ENCODE measurements around the gene NUP50. TPM values are rescaled to one million over a fixed set of nuclear protein-coding genes. Genes with fewer than 3 reads are reported as not detected.
"Not testable (repeated sequence)": the region's sequence is repeated elsewhere in the genome, so short reads cannot be mapped to it uniquely, and the experiment has no call there.

NUP50 gene
- polyA plus RNA-seq, 12 donors: 16.9 to 55.7 (median 24.9) TPM; not detected in 1

DNA sequence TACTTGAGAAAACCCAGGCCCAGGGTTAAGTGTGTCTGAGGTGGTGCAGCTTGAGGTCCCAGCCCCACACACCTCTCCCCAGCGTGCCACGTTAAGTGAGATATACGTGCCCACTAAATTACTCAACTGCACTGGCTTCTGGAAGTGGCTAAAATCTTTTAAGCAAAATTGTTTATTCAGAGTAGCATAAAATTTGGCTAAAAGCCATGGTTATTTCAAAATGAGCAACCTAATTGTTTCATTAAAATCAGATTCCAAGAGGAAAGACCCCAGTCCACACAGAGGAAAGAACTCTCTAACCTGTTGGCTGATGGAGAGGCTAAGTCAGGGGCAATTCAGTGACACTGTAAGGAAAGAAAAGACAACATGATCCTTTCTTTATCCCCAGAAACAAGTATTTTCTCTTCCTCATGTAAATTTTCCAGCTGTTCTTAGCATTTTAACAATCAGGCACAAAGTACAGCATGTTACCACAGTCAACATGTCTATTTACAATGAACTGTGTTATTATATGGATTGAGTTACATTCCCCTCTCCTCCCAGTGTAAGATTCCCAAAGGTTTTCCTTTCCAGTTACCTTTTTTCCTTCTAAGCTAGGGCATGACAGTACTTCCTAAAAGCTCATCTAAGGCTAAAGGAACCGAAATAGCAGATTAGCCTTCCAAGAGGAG, 26.6 kb downstream of the NUP50 start:
- no peak for DNase-seq

- DNase-seq: not testable (repeated sequence)
These were observed 28.0 kb downstream of the NUP50 start for GRCh38 chr22:45191746-45192145.

GRCh38 chr22:45192701-45193187, 29.0 kb downstream of the NUP50 start:
- no peak for DNase-seq

DNA sequence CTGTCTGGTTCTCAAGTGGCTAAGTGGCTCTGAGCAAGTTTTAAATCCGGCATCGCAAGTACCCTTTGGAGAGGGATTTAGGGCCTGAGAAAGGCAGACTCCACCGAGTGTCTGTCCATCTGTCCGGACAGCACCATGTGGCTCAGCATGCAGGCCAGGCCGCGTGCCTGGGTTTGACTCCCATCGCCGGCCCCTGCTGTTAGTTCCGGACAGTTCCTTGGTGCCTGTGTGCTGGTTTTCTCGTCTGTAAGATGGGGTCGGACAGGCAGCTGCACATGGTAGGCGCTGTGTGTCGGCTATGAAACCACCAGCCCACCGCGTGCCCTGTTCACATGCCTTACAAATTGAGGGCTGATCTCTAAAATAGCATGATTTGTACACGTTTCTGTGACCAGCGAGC, 31.0 kb downstream of the NUP50 start:
- no peak for DNase-seq

DNA sequence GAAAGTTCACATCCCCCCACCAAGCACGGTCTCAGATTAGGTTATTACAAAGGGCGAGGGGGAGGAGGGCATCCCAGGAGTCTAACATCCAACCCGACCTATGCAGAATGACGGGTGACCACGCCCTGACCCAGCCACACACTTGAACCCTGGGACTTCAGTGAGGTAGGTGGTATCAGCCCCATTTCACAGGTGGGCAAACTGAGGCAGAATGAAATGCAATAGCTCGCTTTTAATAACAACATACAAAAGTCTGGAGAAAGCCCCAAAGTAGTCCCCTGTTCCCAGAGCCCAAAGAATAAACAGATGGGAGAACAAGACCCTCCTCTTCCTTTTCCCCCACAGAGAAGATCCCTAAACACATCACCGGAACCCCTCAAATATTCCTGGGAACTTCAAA, 31.9 kb downstream of the NUP50 start:
- DNase-seq: no peak

DNA sequence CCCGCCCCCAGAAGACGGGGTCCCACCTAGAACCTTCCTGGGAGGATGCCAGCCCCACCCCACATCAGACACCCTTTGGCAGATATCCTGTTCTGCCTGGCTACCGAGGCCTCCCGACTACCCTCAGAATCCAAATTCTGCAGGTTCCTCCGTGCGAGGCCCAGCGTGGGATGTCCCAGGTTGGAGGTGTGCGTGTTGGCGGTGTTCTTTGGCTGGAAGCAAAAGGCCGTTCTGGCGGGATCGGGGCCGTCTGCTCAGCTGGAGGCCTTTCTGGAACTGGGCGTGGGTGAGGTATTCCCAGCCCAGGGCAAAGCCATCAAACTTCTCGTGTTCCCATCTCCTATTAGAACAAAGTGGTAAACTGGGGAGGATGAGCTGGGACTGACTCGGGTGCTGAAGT, 32.6 kb downstream of the NUP50 start:
- no peak for DNase-seq

DNA sequence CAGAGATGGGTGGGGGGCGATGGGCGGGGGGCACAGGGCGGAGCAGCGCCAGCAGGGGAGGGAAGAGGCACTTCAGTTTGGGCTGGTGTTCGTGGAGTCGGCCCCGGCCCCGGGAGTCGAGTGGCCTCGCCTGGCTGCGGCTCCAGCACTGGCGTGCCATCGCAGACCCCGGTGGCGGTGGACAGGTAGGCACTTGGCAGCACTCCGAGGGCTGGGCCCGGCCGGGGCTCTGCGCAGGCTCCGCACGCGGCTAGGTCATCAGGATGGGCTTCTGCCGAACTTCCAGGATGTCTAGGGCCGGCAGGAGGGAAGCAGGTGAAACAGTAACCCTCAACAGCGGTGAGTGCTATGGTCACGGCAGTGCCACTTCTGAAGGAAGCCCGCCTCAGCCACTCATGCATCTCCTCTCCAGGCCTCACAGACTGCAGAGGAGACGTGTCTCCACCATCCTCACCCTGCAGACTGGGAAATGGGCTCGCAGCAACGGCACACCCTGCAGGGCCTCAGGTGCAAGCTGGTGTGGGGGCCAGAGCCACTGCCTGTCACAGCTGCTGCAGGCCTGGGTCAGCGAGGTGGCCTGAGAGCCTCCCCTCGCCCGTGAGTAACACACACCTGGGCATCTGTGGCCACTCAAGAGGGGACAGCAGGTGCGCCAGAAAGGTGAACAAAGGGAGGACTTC, 33.3 kb downstream of the NUP50 start:
- DNase-seq: no peak

- no peak for DNase-seq
These were observed 34.1 kb downstream of the NUP50 start for GRCh38 chr22:45197606-45198462.

- DNase-seq: no peak
These were observed 34.7 kb downstream of the NUP50 start for GRCh38 chr22:45198463-45198795.

DNA sequence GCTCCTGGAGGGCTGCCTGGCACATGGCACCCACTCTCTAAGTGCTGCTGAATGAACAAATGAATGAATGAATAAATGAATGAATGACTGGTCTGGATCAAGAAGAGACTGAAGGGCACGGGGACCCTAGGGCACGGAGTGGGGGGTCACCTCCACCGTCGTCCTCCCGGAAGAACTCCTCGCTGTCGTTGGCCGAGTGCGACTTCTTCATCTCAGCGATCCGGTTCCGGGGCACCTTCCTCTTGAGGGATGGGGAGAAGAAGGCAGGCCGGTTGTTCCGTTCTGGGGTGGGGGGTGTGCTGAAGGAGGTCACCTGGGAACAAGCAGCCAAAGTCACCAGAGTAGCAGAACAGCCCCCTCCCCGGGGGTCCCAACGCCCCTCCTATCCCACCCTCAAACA, 36.0 kb downstream of the NUP50 start:
- DNase-seq: no peak

- DNase-seq: no peak
These were observed 36.5 kb downstream of the NUP50 start for GRCh38 chr22:45200230-45200629.

DNA sequence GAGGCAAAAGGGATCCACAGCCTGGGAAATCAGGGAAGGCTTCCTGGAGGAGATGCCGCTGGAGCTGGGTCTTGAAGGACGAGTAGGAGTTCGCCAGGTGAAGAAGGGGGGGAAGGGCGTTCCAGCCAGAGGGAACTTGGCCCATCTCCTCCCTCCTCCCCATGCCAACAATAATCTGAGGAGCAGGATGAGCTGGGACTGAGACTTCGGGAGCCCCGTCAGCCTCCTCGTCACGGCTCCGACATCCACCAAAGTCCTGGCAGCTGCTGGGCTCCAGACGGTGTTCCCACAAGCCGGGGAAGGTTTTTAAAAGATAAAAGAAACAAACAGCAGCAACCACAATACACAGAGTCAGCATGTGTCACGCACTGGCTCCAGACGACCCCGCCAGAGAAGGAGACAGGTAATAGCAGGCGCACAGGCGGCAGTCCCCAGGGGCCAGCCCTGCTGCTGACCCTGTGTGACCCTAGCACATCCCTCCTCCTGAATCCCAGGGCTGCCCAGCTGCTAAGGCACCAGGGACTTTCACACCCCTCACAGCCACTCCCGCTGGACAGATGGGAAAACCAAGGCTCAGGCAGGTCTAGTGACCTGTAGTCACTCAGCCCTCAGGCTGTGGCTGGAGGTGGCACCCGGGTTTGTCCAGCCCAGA, 37.3 kb downstream of the NUP50 start:
- DNase-seq: no peak

DNA sequence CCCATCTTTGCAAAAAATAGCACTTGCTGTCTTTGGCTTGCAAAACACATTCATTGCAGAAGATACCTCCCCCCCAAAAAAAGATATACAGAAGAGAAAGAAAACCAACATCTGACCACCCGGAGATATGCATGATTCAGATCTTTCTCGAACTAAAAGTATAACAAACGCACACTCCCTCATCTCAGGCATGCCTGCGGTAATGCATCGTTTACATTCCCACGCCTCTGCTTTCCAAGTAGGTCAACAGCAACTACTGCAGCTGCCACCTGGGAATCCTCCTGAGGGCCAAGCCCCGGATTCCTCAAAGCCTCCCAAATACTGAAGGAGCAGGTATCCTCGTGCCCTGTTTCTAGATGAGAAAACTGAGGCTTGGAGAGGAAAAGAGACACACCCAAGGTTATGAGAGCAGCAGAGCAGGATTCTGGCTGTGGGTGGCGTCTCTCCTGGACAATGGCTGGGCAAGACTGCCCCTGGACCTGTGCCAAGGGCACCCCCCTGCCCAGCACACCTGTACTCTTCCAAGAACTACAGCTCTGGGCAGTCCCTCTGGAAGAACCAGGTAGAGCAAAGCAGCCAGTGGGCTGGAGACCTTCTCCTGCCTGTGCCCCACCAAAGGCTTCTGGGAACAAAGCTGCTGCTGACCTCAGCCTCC, 38.1 kb downstream of the NUP50 start:
- DNase-seq: no peak

DNA sequence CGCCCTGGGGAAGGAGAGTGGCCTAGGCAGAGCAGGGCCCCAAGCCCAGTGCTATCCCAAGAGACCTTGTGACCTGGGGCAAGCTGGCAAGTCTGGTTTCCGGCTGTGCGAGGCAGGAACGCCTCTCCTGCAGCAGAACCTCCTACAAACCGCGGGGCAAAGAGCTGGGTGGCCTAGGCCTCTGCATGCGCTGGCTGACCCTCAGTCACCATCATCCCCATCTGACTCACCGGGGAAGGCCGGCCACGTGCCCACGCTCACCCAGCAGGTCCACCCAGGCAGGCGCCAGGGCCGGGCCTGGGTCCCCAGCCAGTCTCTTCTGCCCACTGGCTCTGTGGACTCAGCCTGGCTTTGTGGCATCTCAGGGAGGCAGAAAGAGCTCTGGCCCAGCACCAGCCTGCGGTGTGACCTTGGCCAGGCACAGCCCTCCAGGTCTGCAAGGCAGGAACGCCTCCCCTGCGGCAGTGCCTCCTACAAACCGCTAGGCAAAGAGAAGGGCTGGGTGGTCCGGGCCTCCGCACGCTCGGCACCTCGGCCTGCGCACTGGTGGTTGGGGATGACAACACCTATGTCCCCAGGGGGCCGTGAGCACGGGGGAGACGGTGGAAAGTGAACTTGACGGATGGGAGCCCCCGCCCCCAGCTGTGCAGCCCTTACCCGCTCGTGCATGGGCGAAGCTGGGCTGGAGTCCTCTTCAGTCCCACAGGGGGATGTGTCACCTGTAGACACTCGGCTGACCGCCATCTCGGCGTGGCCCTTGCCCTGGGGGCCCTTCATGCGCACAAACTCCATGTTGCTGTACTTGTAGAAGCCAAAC, 38.8 kb downstream of the NUP50 start:
- no peak for DNase-seq

- DNase-seq: no peak
These were observed 39.6 kb downstream of the NUP50 start for GRCh38 chr22:45203150-45203951.

DNA sequence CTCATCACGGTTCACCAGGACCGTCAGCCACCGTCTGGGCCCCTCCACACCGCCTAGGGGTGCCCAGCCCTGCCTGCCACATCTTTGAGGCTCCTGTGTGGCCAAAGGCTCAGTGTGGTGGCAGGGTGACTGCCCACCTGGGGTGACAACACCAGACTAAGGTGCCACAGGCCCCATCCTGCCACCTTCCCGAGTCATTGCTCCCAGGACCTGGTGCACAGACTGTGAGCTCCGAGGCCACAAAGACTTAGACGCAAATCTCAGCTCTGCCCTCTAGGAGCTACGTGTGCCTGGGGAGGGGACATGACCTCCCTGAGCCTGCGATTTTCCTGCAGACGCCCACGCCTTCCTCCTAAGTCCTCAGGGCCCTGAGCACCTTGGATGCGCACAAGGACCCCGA, 40.5 kb downstream of the NUP50 start:
- DNase-seq: no peak

GRCh38 chr22:45204819-45205218, 41.1 kb downstream of the NUP50 start:
- DNase-seq: no peak

- no peak for DNase-seq
These were observed 41.7 kb downstream of the NUP50 start for GRCh38 chr22:45205276-45205925.

DNA sequence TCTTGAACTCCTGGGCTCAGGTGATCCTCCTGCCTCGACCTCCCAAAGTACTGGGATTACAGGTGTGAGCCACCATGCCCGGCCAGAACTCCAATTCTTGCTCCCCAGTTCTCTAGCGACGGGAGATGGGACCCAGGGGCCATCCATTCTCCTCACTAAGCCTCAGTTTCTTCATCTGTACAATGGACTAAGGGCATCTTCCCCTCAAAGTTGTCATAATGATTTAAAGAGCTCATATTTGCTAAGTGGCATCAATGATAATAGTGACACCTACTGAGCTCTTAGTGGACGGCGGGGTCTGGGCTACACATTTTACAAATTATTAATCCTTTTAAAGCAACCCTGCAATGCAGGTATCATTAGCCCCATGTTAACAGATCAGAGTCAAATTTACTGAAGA, 42.5 kb downstream of the NUP50 start:
- DNase-seq: no peak

Measured in muscle of arm (tissue), 12 donors.